ENCODE results near the gene CDK6.

Gene CDK6

GRCh38 chr7:92824901-92825480, 11.4 kb downstream of the CDK6 start:
- no peak for DNase-seq

- no peak for DNase-seq
Measured at GRCh38 chr7:92824450-92824849, 11.9 kb downstream of the CDK6 start.

- DNase-seq: no peak
Measured at GRCh38 chr7:92823042-92823441, 13.3 kb downstream of the CDK6 start.

- no peak for DNase-seq
Measured at GRCh38 chr7:92820191-92820590, 16.2 kb downstream of the CDK6 start.

- DNase-seq: no peak
Measured at GRCh38 chr7:92817398-92817797, 19.0 kb downstream of the CDK6 start.

- DNase-seq: no peak
Measured at GRCh38 chr7:92815412-92815811, 21.0 kb downstream of the CDK6 start.

- DNase-seq: peak; percentile 31
Measured at GRCh38 chr7:92813390-92814024, 22.9 kb downstream of the CDK6 start.

- DNase-seq: no peak
Measured at GRCh38 chr7:92811158-92811557, 25.2 kb downstream of the CDK6 start.

- DNase-seq: peak; percentile 75
Measured at GRCh38 chr7:92809760-92810573, 26.4 kb downstream of the CDK6 start.

GRCh38 chr7:92809397-92809759, 27.0 kb downstream of the CDK6 start:
- no peak for DNase-seq

GRCh38 chr7:92808635-92809034, 27.7 kb downstream of the CDK6 start:
- no peak for DNase-seq

GRCh38 chr7:92808006-92808405, 28.4 kb downstream of the CDK6 start:
- DNase-seq: no peak

- peak; percentile 53 for DNase-seq
Measured at GRCh38 chr7:92806496-92806895, 29.9 kb downstream of the CDK6 start.

- no peak for DNase-seq
Measured at GRCh38 chr7:92802406-92802805, 34.0 kb downstream of the CDK6 start.

- no peak for DNase-seq
Measured at GRCh38 chr7:92799446-92800211, 36.7 kb downstream of the CDK6 start.

- DNase-seq: no peak
Measured at GRCh38 chr7:92798517-92799249, 37.7 kb downstream of the CDK6 start.

- no peak for DNase-seq
Measured at GRCh38 chr7:92797693-92798092, 38.7 kb downstream of the CDK6 start.

GRCh38 chr7:92797284-92797683, 39.1 kb downstream of the CDK6 start:
- no peak for DNase-seq

GRCh38 chr7:92794831-92795230, 41.5 kb downstream of the CDK6 start:
- no peak for DNase-seq

GRCh38 chr7:92794391-92794790, 42.0 kb downstream of the CDK6 start:
- DNase-seq: no peak

GRCh38 chr7:92793656-92794205, 42.6 kb downstream of the CDK6 start:
- no peak for DNase-seq

GRCh38 chr7:92790992-92791391, 45.4 kb downstream of the CDK6 start:
- DNase-seq: no peak
